K562 (cell line): ENCODE measurements around the gene LRPAP1. TPM values are rescaled to one million over a fixed set of nuclear protein-coding genes. Genes with fewer than 3 reads are reported as not detected.

ENCODE experiments used
- ATAC-seq: fragments of 200-7000 bp; cut with Tn5 transposase; 3 replicates; pipeline ENCODE4 v1.9.1; 2020; ENCODE audit warnings: moderate library complexity
- BruUV-seq: library from RNA; stranded (reverse); fragments of 400-500 nt; replicated peaks from 2 replicates; lab custom pipeline; 2021; lab: Mats Ljungman, UMichigan
- CTCF ChIA-PET: fragments of 300-600 bp; formaldehyde crosslinking; extraction: SDS; loops from one replicate; lab custom pipeline; 2021; ENCODE audit warnings: low intra/inter-chr PET ratio; lab: Yijun Ruan, JAX
- POLR2A ChIA-PET: fragments of 300-600, 350-650 bp; sonication (Branson Sonifier 250); formaldehyde crosslinking; extraction: SDS; loops from one replicate; lab custom pipeline; 2021; ENCODE audit warnings: antibody characterized with exemption, inconsistent platforms; lab: Yijun Ruan, JAX
- DNase-seq, 4 experiments: peaks; one replicate each; pipeline versions ENCODE4 v3.0.0 to v3.0.0-alpha.2; 2011 to 2018; ENCODE audit warnings: low spot score in 3 of 4, mixed read lengths in 3 of 4; ENCODE audit errors: extremely low read depth in 1 of 4
- FAIRE-seq: peaks from 2 replicates; lab custom pipeline; 2011; peaks lifted over from hg19 to GRCh38; lab: Jason Lieb, UNC
- H2AFZ ChIP-seq: 2 replicates; pipeline ENCODE4 v1.6.0; 2011; ENCODE audit warnings: low read depth, low read length, control low read depth, inconsistent platforms
- H3K27ac ChIP-seq: fragments of 200-600 bp; 3 replicates; pipeline ENCODE4 v1.8.0; 2011; ENCODE audit warnings: low read depth, mild to moderate bottlenecking, control low read depth, inconsistent platforms, low read length, moderate library complexity, mixed read lengths; ENCODE audit errors: extremely low read depth
- H3K27me3 ChIP-seq, 2 experiments: fragments of 300-600 bp in 1 of 2; 2 replicates in 1 of 2; 3 replicates in 1 of 2; pipeline versions ENCODE4 v1.6.0 to v1.8.0; 2011; ENCODE audit warnings: inconsistent platforms in 2 of 2, low read length in 2 of 2, mild to moderate bottlenecking in 1 of 2, mixed read lengths in 1 of 2, moderate library complexity in 1 of 2; ENCODE audit not compliant: control insufficient read depth in 2 of 2, insufficient read depth in 2 of 2
- H3K36me3 ChIP-seq: fragments of 300-600 bp; 3 replicates; pipeline ENCODE4 v1.8.0; 2011; ENCODE audit warnings: mild to moderate bottlenecking, low read length, inconsistent platforms; ENCODE audit not compliant: control insufficient read depth, insufficient read depth
- H3K4me1 ChIP-seq, 2 experiments: fragments of 200-600 bp in 1 of 2; replicated peaks in 1 of 2; 2 replicates in 1 of 2; 3 replicates in 1 of 2; pipeline versions ENCODE4 v1.5.1 to v1.8.0; 2011; ENCODE audit warnings: inconsistent platforms in 2 of 2, low read length in 2 of 2, mild to moderate bottlenecking in 1 of 2, mixed read lengths in 1 of 2, moderate library complexity in 1 of 2; ENCODE audit not compliant: control insufficient read depth in 2 of 2, insufficient read depth in 2 of 2
- H3K4me2 ChIP-seq: 2 replicates; pipeline ENCODE4 v1.6.1; 2011; ENCODE audit warnings: low read length, control low read depth, inconsistent platforms, mixed read lengths; ENCODE audit not compliant: insufficient read depth
- H3K4me3 ChIP-seq: fragments of 200-600 bp; sonication (generic), shearing (Covaris generic); 2 replicates; pipeline ENCODE4 v1.5.1; 2016; ENCODE audit warnings: control low read depth, inconsistent platforms
- H3K79me2 ChIP-seq: fragments of 200-600 bp; 3 replicates; pipeline ENCODE4 v1.8.0; 2011; ENCODE audit warnings: low read length, inconsistent platforms; ENCODE audit not compliant: control insufficient read depth, insufficient read depth
- H3K9ac ChIP-seq, 2 experiments: 2 replicates each; pipeline versions ENCODE4 v1.6.0 to v1.6.1; 2011; ENCODE audit warnings: low read depth in 2 of 2, low read length in 2 of 2, control low read depth in 1 of 2, inconsistent platforms in 1 of 2, mild to moderate bottlenecking in 1 of 2, mixed read lengths in 1 of 2; ENCODE audit not compliant: insufficient read depth in 1 of 2
- H3K9me1 ChIP-seq: one replicate; pipeline ENCODE4 v1.6.0; 2011; ENCODE audit warnings: inconsistent platforms, mild to moderate bottlenecking, low read length, moderate library complexity; ENCODE audit not compliant: control insufficient read depth, insufficient read depth
- H3K9me3 ChIP-seq: replicated peaks from 2 replicates; pipeline ENCODE4 v1.5.1; 2011; ENCODE audit warnings: low read depth, low read length, inconsistent platforms; ENCODE audit not compliant: control insufficient read depth, insufficient read depth
- H4K20me1 ChIP-seq: replicated peaks from 2 replicates; pipeline ENCODE4 v1.6.1; 2011; ENCODE audit warnings: low read length, inconsistent platforms, mixed read lengths; ENCODE audit not compliant: control insufficient read depth, insufficient read depth
- FOXP1 ChIP-seq: sonication (generic); formaldehyde crosslinking; IDR thresholded peaks from 2 replicates; pipeline ENCODE4 v1.8.0; 2022; ENCODE audit warnings: mild to moderate bottlenecking, missing genetic modification reagents
- HCFC1 ChIP-seq: IDR thresholded peaks from 2 replicates; pipeline ENCODE4 v1.6.1; 2012; ENCODE audit warnings: low read depth, low read length, improper control_type of control experiment
- MAZ ChIP-seq, 2 experiments: fragments of 450-650 bp in 1 of 2; sonication (generic) in 1 of 2; formaldehyde crosslinking; IDR thresholded peaks in 1 of 2; conservative IDR thresholded peaks in 1 of 2; 2 replicates each; pipeline versions ENCODE4 v1.4.0 to v1.5.0; 2020; ENCODE audit warnings: mild to moderate bottlenecking in 1 of 2, missing genetic modification reagents in 1 of 2
- MEIS2 ChIP-seq: fragments of 450-650 bp; IDR thresholded peaks from 2 replicates; pipeline ENCODE4 v1.6.1; 2014; ENCODE audit warnings: mild to moderate bottlenecking; ENCODE audit not compliant: partially characterized antibody
- NCOR1 ChIP-seq: fragments of 450-650 bp; IDR thresholded peaks from 2 replicates; pipeline ENCODE4 v1.6.1; 2016; ENCODE audit warnings: mild to moderate bottlenecking, moderate library complexity
- NFRKB ChIP-seq: fragments of 450-650 bp; IDR thresholded peaks from 2 replicates; pipeline ENCODE4 v1.6.1; 2016; ENCODE audit warnings: low read depth
- PATZ1 ChIP-seq: fragments of 250-450 bp; sonication (Bioruptor Pico); IDR thresholded peaks from 2 replicates; pipeline ENCODE4 v1.5.0; 2020; ENCODE audit warnings: mild to moderate bottlenecking, borderline replicate concordance
- STAT5A ChIP-seq: IDR thresholded peaks from 2 replicates; pipeline ENCODE4 v1.6.1; 2012; ENCODE audit warnings: low read length, inconsistent platforms, borderline replicate concordance
- TCF7 ChIP-seq: sonication (generic); IDR thresholded peaks from 2 replicates; pipeline ENCODE4 v1.6.1; 2016; ENCODE audit warnings: antibody characterized with exemption, borderline replicate concordance
- XRCC5 ChIP-seq: fragments of 200-400 bp; formaldehyde crosslinking; IDR thresholded peaks from 2 replicates; pipeline ENCODE4 v1.6.1; 2017; ENCODE audit warnings: low read depth, mild to moderate bottlenecking, low read length
- ZFP30 ChIP-seq: fragments of 250-450 bp; sonication (Bioruptor Pico); IDR thresholded peaks from 2 replicates; pipeline ENCODE4 v1.8.0; 2022; ENCODE audit warnings: moderate library complexity, mild to moderate bottlenecking, inconsistent platforms, borderline replicate concordance
- ZNF253 ChIP-seq: fragments of 250-450 bp; sonication (Bioruptor Pico); conservative IDR thresholded peaks from 2 replicates; pipeline ENCODE4 v1.6.1; 2021; ENCODE audit warnings: mild to moderate bottlenecking
- WGBS: fragments of 100-300 bp; shearing (Covaris generic); methylation state at CpG from one replicate; pipeline ENCODE4 v1.1.6; 2016; ENCODE audit warnings: low coverage, mixed read lengths; ENCODE audit not compliant: insufficient coverage; ENCODE audit errors: missing lambda C conversion rate; 5-methylcytosine and 5-hydroxymethylcytosine counted together
- in situ Hi-C: fragments of 300-500 bp; cut with MboI; formaldehyde crosslinking; loops from 4 replicates; pipeline ENCODE4 v1.15.0; 2018; ENCODE audit warnings: inconsistent platforms, mixed read lengths
- intact Hi-C: fragments of 100-400 bp; cut with micrococcal nuclease; formaldehyde crosslinking; loops from 2 replicates; pipeline ENCODE4 v1.14.2; 2022
- polyA plus RNA-seq, 8 experiments: library from polyadenylated mRNA; depleted of rRNA in 4 of 8; stranded (reverse) in 5 of 8; unstranded in 3 of 8; fragments of >200 nt; fragmentation: Nextera tagmentation in 2 of 8; fragmentation: Illumina TruSeq in 1 of 8; extraction: Ambion mirVana in 2 of 8; extraction: Trizol in 1 of 8; gene quantifications; 2 replicates each; pipeline versions ENCODE4 v1.2.1 to v1.2.3, GENCODE V29; 2011 to 2014; ENCODE audit warnings: inconsistent platforms in 1 of 8, missing spikeins in 1 of 8
- total RNA-seq, 7 experiments: library from RNA; depleted of rRNA in 6 of 7; stranded (reverse); fragments of >200 nt in 6 of 7; fragmentation: Illumina TruSeq in 2 of 7; extraction: Trizol in 2 of 7; gene quantifications; 2 replicates each; pipeline versions ENCODE4 v1.2.1 to v1.2.3, GENCODE V29; 2011 to 2021; ENCODE audit warnings: low replicate concordance in 1 of 7
- TF ChIP-seq, protein P1 (sequence below): sonication (generic); formaldehyde crosslinking; IDR thresholded peaks from 2 replicates; pipeline ENCODE4 v1.5.0; 2020; ENCODE audit warnings: missing genetic modification reagents
- TF ChIP-seq, protein P2 (sequence below), 3 experiments: IDR thresholded peaks in 2 of 3; conservative IDR thresholded peaks in 1 of 3; 2 replicates each; pipeline ENCODE4 v1.5.1; 2011 to 2012; ENCODE audit warnings: low read length in 3 of 3, mild to moderate bottlenecking in 3 of 3, control low read depth in 2 of 3, improper control_type of control experiment in 1 of 3, inconsistent platforms in 1 of 3, low read depth in 1 of 3, mixed read lengths in 1 of 3, moderate library complexity in 1 of 3; ENCODE audit not compliant: insufficient read depth in 2 of 3
- TF ChIP-seq, protein P3 (sequence below): fragments of 450-650 bp; conservative IDR thresholded peaks from 2 replicates; pipeline ENCODE4 v1.6.1; 2016; ENCODE audit warnings: missing genetic modification characterization, low read depth, mild to moderate bottlenecking, missing compliant biosample characterization, moderate library complexity

The LRPAP1 gene
- total and polyA plus RNA-seq, 9 of the 15 experiments (the other 6 are each of a cell fraction or from before 2014, with no cell fraction given) = 1.1 to 75.5 (median 41.8) TPM

DNA sequence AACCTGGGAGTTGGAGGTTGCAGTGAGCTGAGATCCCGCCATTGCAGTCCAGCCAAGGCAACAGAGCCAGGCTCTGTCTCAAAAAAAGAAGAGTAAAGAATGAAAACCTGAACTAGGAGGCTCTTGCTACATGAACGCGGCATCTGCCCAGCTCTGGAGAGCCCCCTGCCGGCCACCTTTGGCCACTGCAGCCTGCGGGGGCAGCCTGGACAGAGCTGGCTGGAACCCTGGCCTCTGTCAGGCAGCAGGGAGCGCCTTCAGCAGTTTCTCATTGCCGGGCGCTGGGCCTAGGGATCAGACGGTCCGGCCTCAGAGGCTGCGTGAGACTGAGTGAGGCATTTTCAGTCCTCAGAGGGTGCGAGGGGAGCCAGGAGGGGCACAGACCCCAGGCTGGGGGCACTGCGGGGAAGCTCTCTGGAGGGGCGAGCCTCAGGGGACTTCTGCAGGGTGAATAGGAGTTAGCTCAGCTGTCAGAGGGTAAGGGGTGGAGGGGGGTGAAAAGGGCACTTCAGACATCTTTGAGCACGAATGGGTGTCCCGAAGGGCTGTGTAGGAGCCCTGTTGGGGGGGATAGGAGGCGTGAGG, 51.6 kb downstream of the LRPAP1 start:
- in situ Hi-C loops (no loop called here), intact Hi-C loops (loop anchor here (1.0 kb wide), 1 partner anchor 400 kb away; no protein-coding TSS in a partner anchor)
- 0 out of 2 replicates have a peak overlapping the region, but pooled peaks have one; percentile 31 for H2AFZ ChIP-seq
- no peaks in the 10 kb centered on the region for H3K9me1 ChIP-seq
- WGBS = 15% methylated on average over 11 of the region's 17 CpGs
- no peak overlapping the region for H3K4me3 ChIP-seq
- peaks cover 0 to 48% of the 10 kb centered on the region in 2 experiments; a peak in 2 of 5 replicates for H3K4me1 ChIP-seq
- DNase-seq (peak; percentile 83 to 90 (median 86)), ATAC-seq (peak; percentile 94), FAIRE-seq (peak; percentile 92)
- H3K9ac ChIP-seq = no peak overlapping the region
- no peaks in the 10 kb centered on the region for H3K36me3 ChIP-seq
- ChIA-PET CTCF (interaction anchor here (0.6 to 1.5 kb wide), 5 partner anchors 10 to 374 kb away, joined by 3 to 4 read pairs (median 4); no protein-coding TSS in a partner anchor), POLR2A (interaction anchor here (0.6 to 0.9 kb wide), 3 partner anchors 37 to 461 kb away, joined by 3 read pairs; no protein-coding TSS in a partner anchor)
- H4K20me1 ChIP-seq = peaks cover 8% of the 10 kb centered on the region; the same call in 1 of the 2 replicates
- H3K27me3 ChIP-seq = peaks cover 32 to 79% of the 10 kb centered on the region in 2 experiments; a peak in 4 of 5 replicates
- no peaks in the 10 kb centered on the region for H3K79me2 ChIP-seq
- H3K9me3 ChIP-seq = no peaks in the 10 kb centered on the region
- BruUV-seq = no TSS peak
- H3K4me2 ChIP-seq = no peak overlapping the region
- no peak overlapping the region for H3K27ac ChIP-seq
- TF ChIP-seq STAT5A = no peak
- TF ChIP-seq, protein P1, sequence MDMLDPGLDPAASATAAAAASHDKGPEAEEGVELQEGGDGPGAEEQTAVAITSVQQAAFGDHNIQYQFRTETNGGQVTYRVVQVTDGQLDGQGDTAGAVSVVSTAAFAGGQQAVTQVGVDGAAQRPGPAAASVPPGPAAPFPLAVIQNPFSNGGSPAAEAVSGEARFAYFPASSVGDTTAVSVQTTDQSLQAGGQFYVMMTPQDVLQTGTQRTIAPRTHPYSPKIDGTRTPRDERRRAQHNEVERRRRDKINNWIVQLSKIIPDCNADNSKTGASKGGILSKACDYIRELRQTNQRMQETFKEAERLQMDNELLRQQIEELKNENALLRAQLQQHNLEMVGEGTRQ (CRISPR knock-in tag) = no peak
- TF ChIP-seq NFRKB = no peak
- 0 out of 2 replicates have a peak, but pooled peaks have one; percentile 21 for TF ChIP-seq HCFC1
- no peak for TF ChIP-seq MEIS2
- TF ChIP-seq MAZ (CRISPR knock-in tag; conservative IDR thresholded peaks at IDR 0.05 in 1 of 2, IDR thresholded peaks at IDR 0.05 in 1 of 2) = peak in 1 of 2 experiments; percentile 60; a peak in 2 of 4 replicates
- peak; percentile 82 for TF ChIP-seq XRCC5
- TF ChIP-seq PATZ1 (CRISPR knock-in tag) = no peak
- no peak for TF ChIP-seq NCOR1
- no peak for TF ChIP-seq TCF7
- TF ChIP-seq, protein P2, sequence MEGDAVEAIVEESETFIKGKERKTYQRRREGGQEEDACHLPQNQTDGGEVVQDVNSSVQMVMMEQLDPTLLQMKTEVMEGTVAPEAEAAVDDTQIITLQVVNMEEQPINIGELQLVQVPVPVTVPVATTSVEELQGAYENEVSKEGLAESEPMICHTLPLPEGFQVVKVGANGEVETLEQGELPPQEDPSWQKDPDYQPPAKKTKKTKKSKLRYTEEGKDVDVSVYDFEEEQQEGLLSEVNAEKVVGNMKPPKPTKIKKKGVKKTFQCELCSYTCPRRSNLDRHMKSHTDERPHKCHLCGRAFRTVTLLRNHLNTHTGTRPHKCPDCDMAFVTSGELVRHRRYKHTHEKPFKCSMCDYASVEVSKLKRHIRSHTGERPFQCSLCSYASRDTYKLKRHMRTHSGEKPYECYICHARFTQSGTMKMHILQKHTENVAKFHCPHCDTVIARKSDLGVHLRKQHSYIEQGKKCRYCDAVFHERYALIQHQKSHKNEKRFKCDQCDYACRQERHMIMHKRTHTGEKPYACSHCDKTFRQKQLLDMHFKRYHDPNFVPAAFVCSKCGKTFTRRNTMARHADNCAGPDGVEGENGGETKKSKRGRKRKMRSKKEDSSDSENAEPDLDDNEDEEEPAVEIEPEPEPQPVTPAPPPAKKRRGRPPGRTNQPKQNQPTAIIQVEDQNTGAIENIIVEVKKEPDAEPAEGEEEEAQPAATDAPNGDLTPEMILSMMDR (IDR thresholded peaks at IDR 0.05 in 2 of 3, conservative IDR thresholded peaks at IDR 0.05 in 1 of 3; ENCODE audit: insufficient read depth in 2 of 3, low read depth in 1 of 3, low read length in 3 of 3) = peak; percentile 98
- no peak for TF ChIP-seq ZNF253 (CRISPR knock-in tag)
- TF ChIP-seq, protein P3, sequence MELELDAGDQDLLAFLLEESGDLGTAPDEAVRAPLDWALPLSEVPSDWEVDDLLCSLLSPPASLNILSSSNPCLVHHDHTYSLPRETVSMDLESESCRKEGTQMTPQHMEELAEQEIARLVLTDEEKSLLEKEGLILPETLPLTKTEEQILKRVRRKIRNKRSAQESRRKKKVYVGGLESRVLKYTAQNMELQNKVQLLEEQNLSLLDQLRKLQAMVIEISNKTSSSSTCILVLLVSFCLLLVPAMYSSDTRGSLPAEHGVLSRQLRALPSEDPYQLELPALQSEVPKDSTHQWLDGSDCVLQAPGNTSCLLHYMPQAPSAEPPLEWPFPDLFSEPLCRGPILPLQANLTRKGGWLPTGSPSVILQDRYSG = no peak
- no peak for TF ChIP-seq FOXP1 (CRISPR knock-in tag)
- TF ChIP-seq ZFP30 (CRISPR knock-in tag) = no peak
